Immature natural killer cell (primary cell): ENCODE results near the gene SIN3B. TPM values are rescaled to one million over a fixed set of nuclear protein-coding genes. Genes with fewer than 3 reads are reported as not detected.

ENCODE experiments used
- DNase-seq, 3 donors: peaks; one replicate each; pipeline ENCODE4 v3.0.0; 2022; ENCODE audit warnings: mixed read lengths in 1 of 3
- H3K27ac Mint-ChIP-seq, 6 donors: one replicate each; pipeline ENCODE4 v1.8.0; 2020; ENCODE audit warnings: mixed read lengths in 6 of 6, mild to moderate bottlenecking in 5 of 6, inconsistent platforms in 4 of 6, moderate library complexity in 3 of 6
- H3K27me3 Mint-ChIP-seq, 3 donors: one replicate each; pipeline ENCODE4 v1.8.0; 2020 to 2021; ENCODE audit warnings: low read depth in 3 of 3, mild to moderate bottlenecking in 3 of 3, mixed read lengths in 3 of 3, moderate library complexity in 3 of 3, inconsistent platforms in 1 of 3
- H3K36me3 Mint-ChIP-seq, 3 donors: one replicate each; pipeline ENCODE4 v1.8.0; 2020; ENCODE audit warnings: mixed read lengths in 3 of 3, inconsistent platforms in 2 of 3, mild to moderate bottlenecking in 2 of 3
- H3K4me1 Mint-ChIP-seq, 2 donors: one replicate each; pipeline ENCODE4 v1.8.0; 2020; ENCODE audit warnings: inconsistent platforms in 2 of 2, mild to moderate bottlenecking in 2 of 2, mixed read lengths in 2 of 2, moderate library complexity in 1 of 2
- H3K4me3 Mint-ChIP-seq, 5 donors: one replicate each; pipeline ENCODE4 v1.8.0; 2020; ENCODE audit warnings: mild to moderate bottlenecking in 5 of 5, mixed read lengths in 5 of 5, inconsistent platforms in 3 of 5, moderate library complexity in 3 of 5
- H3K9me3 Mint-ChIP-seq, 6 donors: one replicate each; pipeline ENCODE4 v1.8.0; 2020; ENCODE audit warnings: mild to moderate bottlenecking in 6 of 6, mixed read lengths in 6 of 6, inconsistent platforms in 4 of 6, moderate library complexity in 3 of 6
- polyA plus RNA-seq, 3 donors: library from polyadenylated mRNA; unstranded; fragments of 300-500 nt; fragmentation: Illumina TruSeq; gene quantifications; one replicate each; pipeline ENCODE4 v1.2.3, GENCODE V29; 2021

Gene SIN3B
- polyA plus RNA-seq, 3 donors from 2014 or later, result 1.8 to 7.9 (median 2.3) TPM

DNA sequence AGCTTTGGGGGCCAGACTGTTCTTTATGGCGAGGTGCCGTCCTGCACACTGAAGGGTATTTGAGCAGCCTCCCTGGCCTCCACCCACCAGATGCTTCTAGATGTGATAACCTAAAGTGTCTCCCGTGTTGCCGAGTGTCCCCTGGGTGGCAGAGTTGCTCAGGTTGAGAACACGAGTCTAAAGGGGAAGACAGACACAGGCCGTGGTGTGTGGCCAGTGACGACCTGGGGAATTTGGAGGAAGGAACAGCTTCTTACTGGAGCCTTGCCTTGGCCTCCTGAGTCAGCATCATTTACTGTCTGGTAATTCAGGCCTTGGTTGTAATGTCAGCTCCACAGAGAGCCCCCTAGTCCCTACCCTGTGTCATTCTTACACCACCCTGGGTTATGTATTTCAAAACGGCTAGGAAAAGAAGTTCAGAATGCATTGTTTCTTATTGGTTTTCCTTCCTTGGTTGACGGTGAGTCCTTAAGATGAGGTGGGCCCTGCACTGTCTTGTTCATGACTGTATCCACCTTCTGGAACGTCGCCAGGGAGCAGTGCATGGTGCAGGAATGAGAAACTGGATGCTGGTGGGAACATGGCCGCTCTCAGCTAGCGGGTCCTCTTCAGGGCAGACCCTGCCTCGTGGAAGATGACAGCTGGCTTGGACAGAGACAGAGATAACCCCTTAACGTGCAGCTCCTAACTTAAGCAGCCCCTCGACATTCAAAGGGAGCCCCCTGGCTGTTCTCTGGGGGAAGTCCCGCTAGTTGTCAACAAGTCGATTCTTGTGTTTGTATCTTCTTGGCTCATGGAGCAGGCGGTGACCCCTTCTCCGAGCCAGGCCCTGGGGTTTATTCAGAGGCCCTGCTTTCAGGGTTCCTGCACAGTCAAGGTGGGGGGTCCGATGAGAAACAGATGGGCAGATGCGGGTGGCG lies 7.2 kb downstream of the SIN3B start:
- Mint-ChIP-seq H3K9me3 (no peaks in the 10 kb centered on the region), H3K27me3 (peaks cover 0 to 4% (median 2%) of the 10 kb centered on the region in 3 donors), H3K27ac (peak overlapping the region in 1 of 6 donors; percentile 61), H3K4me3 (no peak overlapping the region), H3K36me3 (peaks cover 10 to 41% (median 14%) of the 10 kb centered on the region in 3 donors), H3K4me1 (peaks cover 4 to 21% of the 10 kb centered on the region in 2 donors)
- peak in 2 of 3 donors; percentile 6 to 7 for DNase-seq

DNA sequence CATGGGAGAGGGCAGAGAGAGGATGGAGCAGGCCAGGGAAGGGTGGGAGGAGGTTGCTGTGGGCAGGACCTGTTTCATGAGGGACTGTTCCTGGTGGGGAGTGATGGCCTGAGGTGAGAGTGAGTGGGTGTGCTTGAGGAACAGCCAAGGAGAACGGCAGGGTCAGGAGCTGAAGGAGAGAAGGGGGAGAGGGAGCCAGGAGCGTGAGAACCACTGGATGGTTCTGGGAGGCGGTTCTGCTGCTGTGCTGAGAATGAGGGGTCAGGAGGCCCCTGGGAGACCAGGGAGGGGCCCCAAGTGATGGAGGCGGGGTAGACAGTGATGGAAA lies 7.8 kb downstream of the SIN3B start:
- H3K4me1 Mint-ChIP-seq, result peaks cover 3 to 17% of the 10 kb centered on the region in 2 donors
- peaks cover 7 to 41% (median 10%) of the 10 kb centered on the region in 3 donors for H3K36me3 Mint-ChIP-seq
- H3K27me3 Mint-ChIP-seq, result peaks cover 0 to 4% (median 2%) of the 10 kb centered on the region in 3 donors
- no peak overlapping the region for H3K4me3 Mint-ChIP-seq
- H3K27ac Mint-ChIP-seq, result peak overlapping the region in 2 of 6 donors; percentile 61 to 71
- H3K9me3 Mint-ChIP-seq, result no peaks in the 10 kb centered on the region
- DNase-seq, result no peak

DNA sequence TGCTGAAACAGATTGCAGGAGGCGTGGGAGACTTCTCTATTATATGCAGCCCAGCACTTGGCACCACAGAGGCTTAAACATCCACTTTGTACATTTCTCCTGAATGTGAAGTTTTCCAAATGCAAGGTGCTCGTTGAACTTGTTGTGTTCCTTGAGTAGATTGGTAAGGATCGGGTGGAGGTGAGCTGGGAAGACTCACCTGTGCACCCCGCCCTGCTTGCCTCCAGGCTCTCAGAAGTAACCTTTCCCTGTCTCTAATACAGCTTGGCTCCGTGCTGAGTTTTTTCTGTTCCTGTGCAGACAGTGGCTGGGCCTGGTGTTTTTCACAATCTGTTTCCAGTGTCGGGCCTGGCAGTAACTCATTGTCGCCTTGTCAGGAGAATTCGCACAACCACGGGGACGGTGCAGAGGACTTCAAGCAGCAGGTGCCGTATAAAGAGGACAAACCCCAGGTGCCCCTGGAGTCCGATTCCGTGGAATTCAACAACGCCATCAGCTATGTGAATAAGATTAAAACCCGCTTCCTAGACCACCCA lies 12.3 kb downstream of the SIN3B start:
- H3K27me3 Mint-ChIP-seq, result peaks cover 0 to 4% (median 2%) of the 10 kb centered on the region in 3 donors
- H3K27ac Mint-ChIP-seq, result no peak overlapping the region
- peaks cover 8 to 13% of the 10 kb centered on the region in 2 donors for H3K4me1 Mint-ChIP-seq
- DNase-seq, result no peak
- H3K36me3 Mint-ChIP-seq, result peaks cover 0 to 48% (median 11%) of the 10 kb centered on the region in 3 donors
- no peak overlapping the region for H3K4me3 Mint-ChIP-seq
- H3K9me3 Mint-ChIP-seq, result no peaks in the 10 kb centered on the region

DNA sequence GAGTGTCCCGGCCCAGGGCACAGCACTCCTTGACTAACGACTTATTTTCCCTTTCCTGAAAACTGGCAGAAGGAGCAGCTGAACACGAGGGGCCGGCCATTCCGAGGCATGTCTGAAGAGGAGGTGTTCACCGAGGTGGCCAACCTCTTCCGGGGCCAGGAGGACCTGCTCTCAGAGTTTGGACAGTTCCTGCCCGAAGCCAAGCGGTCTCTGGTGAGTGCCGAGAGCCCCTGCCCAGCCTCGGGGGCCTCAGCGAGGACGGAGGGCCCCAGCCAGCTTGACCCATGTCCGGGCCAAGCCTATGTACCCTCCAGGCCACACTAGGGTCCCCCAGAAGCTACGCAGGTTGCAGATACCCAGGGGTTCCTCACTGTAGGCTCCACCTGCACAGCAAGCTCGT lies 17.7 kb downstream of the SIN3B start:
- H3K36me3 Mint-ChIP-seq, result peaks cover 19 to 57% (median 20%) of the 10 kb centered on the region in 3 donors
- no peak overlapping the region for H3K27ac Mint-ChIP-seq
- no peaks in the 10 kb centered on the region for H3K9me3 Mint-ChIP-seq

DNA sequence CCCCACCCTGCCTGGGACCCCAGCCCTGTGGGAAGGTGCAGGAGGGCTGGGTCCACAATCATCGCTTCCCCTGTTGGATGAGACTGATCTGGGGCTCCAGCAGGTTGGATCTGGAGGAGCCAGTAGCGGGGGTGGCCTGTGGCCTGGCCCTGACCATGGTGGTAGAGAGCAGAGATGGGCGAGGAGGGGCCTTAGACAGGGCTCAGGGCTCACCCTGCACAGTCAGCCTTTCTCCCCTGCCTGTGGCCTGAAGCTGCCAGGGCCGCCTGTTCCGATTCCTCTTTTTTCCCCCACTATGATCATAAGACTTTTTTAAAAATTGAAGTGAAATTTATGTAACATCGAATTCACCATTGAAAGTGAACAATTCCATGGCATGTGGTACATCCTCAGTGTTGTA lies 18.2 kb downstream of the SIN3B start:
- Mint-ChIP-seq H3K4me3 (no peak overlapping the region), H3K27ac (no peak overlapping the region), H3K9me3 (no peaks in the 10 kb centered on the region), H3K27me3 (peaks cover 0 to 2% (median 0%) of the 10 kb centered on the region in 3 donors), H3K4me1 (peaks cover 0 to 5% of the 10 kb centered on the region in 2 donors), H3K36me3 (peaks cover 21 to 59% (median 23%) of the 10 kb centered on the region in 3 donors)
- DNase-seq, result no peak

More for the DNA sequence above, 17.7 kb downstream of the SIN3B start:
- no peak for DNase-seq
- Mint-ChIP-seq H3K4me3 (no peak overlapping the region), H3K4me1 (peaks cover 0 to 5% of the 10 kb centered on the region in 2 donors), H3K27me3 (peaks cover 0 to 2% (median 0%) of the 10 kb centered on the region in 3 donors)

DNA sequence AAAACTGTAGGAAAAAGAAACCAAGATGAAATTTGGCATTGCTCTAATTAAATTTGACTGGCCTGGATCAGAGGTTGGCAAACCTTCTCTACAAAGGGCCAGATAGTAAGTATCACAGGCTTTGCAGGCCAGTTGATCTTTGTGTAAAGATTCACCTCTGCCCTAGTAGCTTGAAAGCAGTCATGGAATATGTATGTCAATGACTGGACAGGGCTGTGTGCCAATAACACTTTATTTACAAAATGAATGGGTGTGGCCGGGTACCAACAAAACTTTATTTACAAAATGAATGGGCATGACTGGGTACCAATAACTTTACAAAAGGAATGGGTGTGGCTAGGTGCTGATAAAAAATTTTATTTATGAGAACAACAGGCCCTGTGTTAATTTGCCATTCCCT lies 20.0 kb downstream of the SIN3B start:
- Mint-ChIP-seq H3K4me3 (no peak overlapping the region), H3K9me3 (no peaks in the 10 kb centered on the region), H3K36me3 (peaks cover 20 to 60% (median 22%) of the 10 kb centered on the region in 3 donors), H3K4me1 (peaks cover 0 to 2% of the 10 kb centered on the region in 2 donors), H3K27ac (no peak overlapping the region), H3K27me3 (peaks cover 0 to 4% (median 0%) of the 10 kb centered on the region in 3 donors)
- no peak for DNase-seq

DNA sequence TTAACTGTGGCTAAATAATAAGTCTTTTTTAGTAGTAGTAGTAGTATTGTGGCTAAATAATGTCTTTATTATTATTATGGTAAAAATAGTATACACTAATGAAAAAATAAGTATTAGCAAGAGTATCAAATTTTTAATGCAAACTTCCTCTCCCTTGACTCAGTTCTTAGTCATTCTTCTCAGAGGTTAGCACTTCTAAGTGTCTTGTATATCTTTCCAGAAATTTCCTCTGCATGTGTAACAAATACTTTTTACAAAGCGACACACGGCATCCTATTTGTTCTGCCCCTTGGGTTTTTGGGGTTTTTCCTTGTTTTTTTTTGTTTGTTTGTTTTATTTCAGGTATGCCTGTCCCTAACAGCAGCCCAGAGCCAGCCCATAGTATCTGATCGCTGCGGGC lies 20.9 kb downstream of the SIN3B start:
- Mint-ChIP-seq H3K36me3 (peaks cover 27 to 60% (median 32%) of the 10 kb centered on the region in 3 donors), H3K27ac (no peak overlapping the region), H3K9me3 (no peaks in the 10 kb centered on the region), H3K4me3 (no peak overlapping the region), H3K4me1 (no peaks in the 10 kb centered on the region), H3K27me3 (peaks cover 0 to 4% (median 0%) of the 10 kb centered on the region in 3 donors)
- DNase-seq, result no peak

DNA sequence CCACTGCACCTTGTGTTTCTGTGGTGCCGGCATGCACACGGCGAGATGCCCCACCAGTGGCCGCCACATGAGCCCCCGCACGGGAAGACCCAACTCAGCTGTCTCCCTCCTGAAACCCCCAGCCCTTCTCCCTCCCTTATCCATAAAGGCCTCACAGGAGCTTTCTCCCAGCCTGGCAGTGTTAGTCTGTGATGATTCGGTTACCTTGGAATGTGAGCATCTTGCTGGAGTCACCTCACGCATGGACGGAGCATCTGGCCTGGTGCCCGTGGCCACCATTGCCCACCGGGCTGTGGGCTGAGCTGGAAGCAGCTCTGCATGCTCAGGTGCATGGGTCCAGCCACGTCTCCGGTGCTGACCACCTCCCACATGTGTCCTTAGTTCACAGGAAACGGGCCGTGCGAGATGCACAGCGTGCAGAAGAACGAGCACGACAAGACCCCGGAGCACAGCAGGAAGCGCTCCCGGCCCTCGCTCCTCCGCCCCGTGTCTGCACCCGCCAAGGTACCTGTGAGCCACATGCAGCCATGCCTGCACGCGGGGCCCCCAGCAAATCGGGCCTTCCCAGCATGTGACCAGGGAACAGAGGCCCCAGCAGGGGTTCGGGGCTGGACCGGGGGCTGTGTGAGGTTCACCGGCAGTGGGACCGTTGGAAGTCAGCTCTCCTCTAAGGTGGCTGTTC lies 22.0 kb downstream of the SIN3B start:
- no peaks in the 10 kb centered on the region for H3K9me3 Mint-ChIP-seq
- no peak for DNase-seq
- no peak overlapping the region for H3K4me3 Mint-ChIP-seq
- H3K27me3 Mint-ChIP-seq, result peaks cover 0 to 2% (median 0%) of the 10 kb centered on the region in 3 donors
- H3K27ac Mint-ChIP-seq, result no peak overlapping the region
- peaks cover 27 to 56% (median 33%) of the 10 kb centered on the region in 3 donors for H3K36me3 Mint-ChIP-seq
- H3K4me1 Mint-ChIP-seq, result no peaks in the 10 kb centered on the region

DNA sequence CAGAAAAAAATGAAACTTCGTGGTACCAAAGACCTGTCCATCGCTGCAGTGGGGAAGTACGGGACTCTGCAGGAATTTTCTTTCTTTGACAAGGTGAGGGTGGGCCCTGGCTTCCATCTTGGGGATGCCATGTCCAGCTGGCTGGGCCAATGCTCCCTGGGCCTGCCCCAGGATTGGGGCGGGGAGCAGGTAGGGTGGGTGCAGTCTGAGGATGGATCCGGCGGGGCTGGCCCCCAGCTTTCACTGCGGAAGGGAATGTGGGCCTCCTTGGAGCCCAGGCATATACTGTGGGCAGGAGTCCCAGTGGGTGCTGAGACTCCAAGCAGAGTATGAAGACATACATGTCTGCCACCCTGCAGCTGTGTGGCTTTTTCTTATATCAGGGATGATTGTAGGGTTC lies 23.9 kb downstream of the SIN3B start:
- Mint-ChIP-seq H3K4me3 (no peak overlapping the region), H3K27me3 (peaks cover 0 to 2% (median 0%) of the 10 kb centered on the region in 3 donors), H3K36me3 (peaks cover 27 to 51% (median 30%) of the 10 kb centered on the region in 3 donors), H3K4me1 (no peaks in the 10 kb centered on the region), H3K27ac (no peak overlapping the region), H3K9me3 (no peaks in the 10 kb centered on the region)
- no peak for DNase-seq

DNA sequence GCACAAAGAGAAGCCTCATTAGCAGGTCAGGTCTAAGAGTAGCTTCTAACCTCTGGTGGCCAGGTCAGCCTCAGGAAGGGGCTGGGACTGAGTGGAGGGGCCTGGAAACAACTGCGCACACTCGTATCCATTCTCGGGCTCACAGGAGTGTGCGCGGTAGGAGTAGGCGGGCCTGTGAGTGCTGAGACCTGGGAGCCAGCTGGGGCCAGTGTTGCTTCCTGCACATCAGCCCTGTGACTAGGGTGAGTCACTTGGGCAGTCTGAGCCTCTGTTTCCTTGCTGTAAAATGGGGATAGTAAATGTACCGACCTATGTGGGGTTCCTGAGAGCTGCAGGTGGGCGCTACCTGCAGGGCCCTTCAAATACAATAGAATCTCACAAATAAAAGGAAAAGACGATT lies 26.9 kb downstream of the SIN3B start:
- H3K27me3 Mint-ChIP-seq, result peaks cover 0 to 5% (median 0%) of the 10 kb centered on the region in 3 donors
- DNase-seq, result no peak
- H3K36me3 Mint-ChIP-seq, result peaks cover 23 to 34% (median 27%) of the 10 kb centered on the region in 3 donors
- H3K4me1 Mint-ChIP-seq, result peaks cover 4% of the 10 kb centered on the region in 2 donors
- H3K9me3 Mint-ChIP-seq, result no peaks in the 10 kb centered on the region
- no peak overlapping the region for H3K27ac Mint-ChIP-seq
- no peak overlapping the region for H3K4me3 Mint-ChIP-seq

DNA sequence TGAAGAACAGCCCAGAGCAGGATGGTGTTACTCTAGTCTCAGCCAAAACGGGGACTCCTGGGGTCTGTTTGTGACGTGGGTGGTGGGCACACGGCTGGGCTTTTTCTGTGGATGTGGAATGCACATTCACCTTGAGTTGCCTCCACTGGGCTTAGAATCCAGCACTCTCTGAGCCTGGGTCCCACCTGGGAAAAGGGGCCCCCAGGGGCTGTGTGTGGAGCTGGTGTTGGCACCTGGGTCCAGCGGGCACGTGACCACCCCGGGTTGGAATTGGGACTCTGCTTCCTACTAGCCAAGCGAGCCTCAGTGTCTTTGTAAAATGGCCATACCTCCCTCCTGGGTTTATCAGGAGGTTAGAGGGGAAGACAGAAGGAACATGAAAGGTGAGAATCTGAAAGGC lies 30.4 kb downstream of the SIN3B start:
- peaks cover 0 to 3% (median 0%) of the 10 kb centered on the region in 3 donors for H3K27me3 Mint-ChIP-seq
- H3K27ac Mint-ChIP-seq, result peak overlapping the region in 1 of 6 donors; percentile 62
- H3K4me1 Mint-ChIP-seq, result peaks cover 18 to 22% of the 10 kb centered on the region in 2 donors
- H3K9me3 Mint-ChIP-seq, result no peaks in the 10 kb centered on the region
- peak overlapping the region in 1 of 5 donors; percentile 10 for H3K4me3 Mint-ChIP-seq
- DNase-seq, result no peak
- H3K36me3 Mint-ChIP-seq, result peaks cover 19 to 24% (median 24%) of the 10 kb centered on the region in 3 donors

DNA sequence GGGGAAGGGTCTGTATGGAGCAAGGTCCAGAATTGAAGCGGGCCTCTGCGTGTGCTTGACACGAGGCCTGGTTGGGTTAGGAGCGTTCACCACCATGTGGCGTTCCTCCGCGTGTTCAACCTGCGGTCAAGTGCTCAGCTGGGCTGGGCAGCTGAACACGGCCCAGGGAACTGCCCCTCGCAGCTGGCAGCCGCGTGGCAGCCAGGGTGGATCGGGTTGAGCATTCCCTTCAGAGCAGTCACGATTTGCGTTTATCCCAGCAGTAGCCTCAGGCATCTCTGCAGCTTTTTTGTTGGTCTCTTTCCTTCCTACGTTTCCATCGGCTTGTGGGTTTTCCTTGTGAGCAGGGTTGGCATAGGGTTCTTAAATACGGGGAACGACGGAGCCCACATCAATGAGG lies 30.9 kb downstream of the SIN3B start:
- Mint-ChIP-seq H3K4me3 (no peak overlapping the region), H3K36me3 (peaks cover 16 to 19% (median 19%) of the 10 kb centered on the region in 3 donors), H3K27ac (peak overlapping the region in 1 of 6 donors; percentile 62), H3K9me3 (no peaks in the 10 kb centered on the region), H3K4me1 (peaks cover 18 to 22% of the 10 kb centered on the region in 2 donors), H3K27me3 (peaks cover 0 to 3% (median 0%) of the 10 kb centered on the region in 3 donors)
- DNase-seq, result no peak

DNA sequence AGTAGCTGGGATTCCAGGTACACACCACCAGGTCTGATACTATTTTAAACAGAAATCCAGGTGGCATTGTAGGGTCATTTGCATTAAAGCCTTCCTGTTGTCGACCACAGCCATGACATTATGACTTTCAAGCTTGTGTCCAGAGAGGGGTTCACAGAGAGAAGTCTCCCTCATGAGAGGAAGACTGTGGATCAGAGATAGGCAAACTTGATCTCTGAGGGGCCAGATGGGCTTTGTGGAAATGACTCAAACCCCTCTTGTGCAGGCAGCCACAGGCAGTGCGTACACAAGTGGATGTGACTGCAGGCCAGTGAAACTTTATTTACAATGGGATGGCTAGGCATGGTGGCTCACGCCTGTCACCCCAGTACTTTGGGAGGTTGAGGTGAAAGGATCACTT lies 31.8 kb downstream of the SIN3B start:
- no peak for DNase-seq
- H3K27me3 Mint-ChIP-seq, result peaks cover 0 to 3% (median 0%) of the 10 kb centered on the region in 3 donors
- H3K4me1 Mint-ChIP-seq, result peaks cover 18 to 22% of the 10 kb centered on the region in 2 donors
- H3K9me3 Mint-ChIP-seq, result no peaks in the 10 kb centered on the region
- no peak overlapping the region for H3K27ac Mint-ChIP-seq
- peaks cover 16 to 19% (median 19%) of the 10 kb centered on the region in 3 donors for H3K36me3 Mint-ChIP-seq
- peak overlapping the region in 2 of 5 donors; percentile 18 to 46 for H3K4me3 Mint-ChIP-seq
